Vagina (tissue), 2 donors: ENCODE data around the gene CHRDL2. TPM values are rescaled to one million over a fixed set of nuclear protein-coding genes. Genes with fewer than 3 reads are reported as not detected.

Experiments used
- DNase-seq, 2 donors: peaks; one replicate each; pipeline ENCODE4 v3.0.0-alpha.2; 2017; ENCODE audit errors: extremely low spot score in 2 of 2
- H3K27ac ChIP-seq: fragments of 200-600 bp; sonication (generic); one replicate; pipeline ENCODE4 v1.5.1; 2019
- H3K27me3 ChIP-seq: fragments of 200-600 bp; sonication (generic); one replicate; pipeline ENCODE4 v1.5.1; 2019
- H3K36me3 ChIP-seq, 2 donors: fragments of 200-600 bp; sonication (generic); one replicate each; pipeline ENCODE4 v1.5.1; 2017 to 2019
- H3K4me1 ChIP-seq: fragments of 200-600 bp; sonication (generic); one replicate; pipeline ENCODE4 v1.5.1; 2019
- H3K4me3 ChIP-seq, 2 donors: fragments of 200-600 bp; sonication (generic); 1 replicate in 1 of 2; 2 replicates in 1 of 2; pipeline ENCODE4 v1.5.1; 2016 to 2019
- H3K9me3 ChIP-seq: fragments of 200-600 bp; sonication (generic); one replicate; pipeline ENCODE4 v1.5.1; 2019
- CTCF ChIP-seq, 3 experiments: fragments of 450-650 bp in 2 of 3; fragments of 200-600 bp in 1 of 3; sonication (generic) in 1 of 3; IDR thresholded peaks; one replicate each; pipeline ENCODE4 v1.5.1; 2017 to 2019; ENCODE audit warnings: antibody characterized with exemption in 3 of 3, mild to moderate bottlenecking in 2 of 3, moderate library complexity in 2 of 3
- POLR2A ChIP-seq, 2 donors: fragments of 450-650 bp; IDR thresholded peaks; one replicate each; pipeline ENCODE4 v1.6.1; 2017; ENCODE audit warnings: antibody characterized with exemption in 2 of 2, mild to moderate bottlenecking in 2 of 2, moderate library complexity in 2 of 2
- POLR2AphosphoS5 ChIP-seq, 2 donors: sonication (generic); formaldehyde crosslinking; IDR thresholded peaks; one replicate each; pipeline ENCODE4 v1.9.0; 2017; ENCODE audit warnings: antibody characterized with exemption in 2 of 2, mild to moderate bottlenecking in 2 of 2, low read depth in 1 of 2; ENCODE audit not compliant: insufficient read depth in 1 of 2
- intact Hi-C: fragments of 100-400 bp; cut with DNase I; formaldehyde crosslinking; loops from one replicate; pipeline ENCODE4 v1.15.1; 2023
- total RNA-seq: library from RNA; depleted of rRNA; stranded (reverse); fragments of >200 nt; gene quantifications from one replicate; pipeline ENCODE4 v1.2.3, GENCODE V29; 2016

Gene CHRDL2
- total RNA-seq, 1 donor from 2014 or later: 3.7 TPM

- TF ChIP-seq POLR2AphosphoS5 (IDR thresholded peaks at IDR 0.05; ENCODE audit: insufficient read depth in 1 of 2, low read depth in 1 of 2): no peak
- TF ChIP-seq CTCF (IDR thresholded peaks at IDR 0.05): no peak
- TF ChIP-seq POLR2A (IDR thresholded peaks at IDR 0.05): no peak
- intact Hi-C loops: no loop called here
- Histone ChIP-seq H3K4me3 (no peak overlapping the region), H3K27me3 (no peaks in the 10 kb centered on the region), H3K36me3 (no peaks in the 10 kb centered on the region), H3K27ac (no peak overlapping the region), H3K9me3 (no peaks in the 10 kb centered on the region), H3K4me1 (peaks cover 17% of the 10 kb centered on the region)
- no peak for DNase-seq
These were observed 43.8 kb downstream of the CHRDL2 start for GRCh38 chr11:74687237-74688023.

- intact Hi-C loops: no loop called here
- TF ChIP-seq CTCF (IDR thresholded peaks at IDR 0.05): no peak
- TF ChIP-seq POLR2AphosphoS5 (IDR thresholded peaks at IDR 0.05; ENCODE audit: insufficient read depth in 1 of 2, low read depth in 1 of 2): no peak
- TF ChIP-seq POLR2A (IDR thresholded peaks at IDR 0.05): no peak
- Histone ChIP-seq H3K36me3 (no peaks in the 10 kb centered on the region), H3K27me3 (no peaks in the 10 kb centered on the region), H3K9me3 (no peaks in the 10 kb centered on the region), H3K4me3 (no peak overlapping the region), H3K4me1 (peaks cover 17% of the 10 kb centered on the region), H3K27ac (no peak overlapping the region)
- DNase-seq: no peak
These were observed 44.4 kb downstream of the CHRDL2 start for GRCh38 chr11:74686792-74687191.

GRCh38 chr11:74685905-74686304 is 45.3 kb downstream of the CHRDL2 start:
- TF ChIP-seq POLR2A (IDR thresholded peaks at IDR 0.05) (no peak), CTCF (IDR thresholded peaks at IDR 0.05) (no peak)
- no peaks in the 10 kb centered on the region for H3K27me3 ChIP-seq
- no peak for DNase-seq
- intact Hi-C loops: no loop called here
- no peak overlapping the region for H3K4me3 ChIP-seq
- H3K27ac ChIP-seq: no peak overlapping the region
- peaks cover 17% of the 10 kb centered on the region for H3K4me1 ChIP-seq
- no peaks in the 10 kb centered on the region for H3K36me3 ChIP-seq
- no peaks in the 10 kb centered on the region for H3K9me3 ChIP-seq

GRCh38 chr11:74685338-74685737 is 45.9 kb downstream of the CHRDL2 start:
- TF ChIP-seq POLR2AphosphoS5 (IDR thresholded peaks at IDR 0.05; ENCODE audit: insufficient read depth in 1 of 2, low read depth in 1 of 2) (no peak), POLR2A (IDR thresholded peaks at IDR 0.05) (no peak), CTCF (IDR thresholded peaks at IDR 0.05) (no peak)
- no peaks in the 10 kb centered on the region for H3K36me3 ChIP-seq
- no peak overlapping the region for H3K27ac ChIP-seq
- no peaks in the 10 kb centered on the region for H3K9me3 ChIP-seq
- H3K27me3 ChIP-seq: no peaks in the 10 kb centered on the region
- no peak for DNase-seq
- H3K4me1 ChIP-seq: peaks cover 17% of the 10 kb centered on the region
- intact Hi-C loops: no loop called here
- H3K4me3 ChIP-seq: no peak overlapping the region

- H3K27ac ChIP-seq: peak overlapping the region; percentile 73
- DNase-seq: no peak
- intact Hi-C loops: no loop called here
- H3K4me3 ChIP-seq: no peak overlapping the region
- no peaks in the 10 kb centered on the region for H3K27me3 ChIP-seq
- H3K36me3 ChIP-seq: no peaks in the 10 kb centered on the region
- H3K9me3 ChIP-seq: no peaks in the 10 kb centered on the region
- H3K4me1 ChIP-seq: peaks cover 17% of the 10 kb centered on the region
- no peak for TF ChIP-seq POLR2AphosphoS5 (IDR thresholded peaks at IDR 0.05; ENCODE audit: insufficient read depth in 1 of 2, low read depth in 1 of 2)
- TF ChIP-seq CTCF (IDR thresholded peaks at IDR 0.05): no peak
- TF ChIP-seq POLR2A (IDR thresholded peaks at IDR 0.05): no peak
These were observed 46.6 kb downstream of the CHRDL2 start for GRCh38 chr11:74684661-74685060.
